Loucy (cell line): ENCODE data around the gene LHFPL3.
A peak's percentile ranks its signal among the peaks of the same experiment; 100 is the strongest.

ENCODE experiments used
- H2AFZ ChIP-seq: fragments of 200-600 bp; sonication (generic); 2 replicates; pipeline ENCODE4 v1.6.0; 2016; ENCODE audit warnings: antibody characterized with exemption, mild to moderate bottlenecking, low read length, moderate library complexity
- H3F3A ChIP-seq: fragments of 200-600 bp; 2 replicates; pipeline ENCODE4 v1.6.0; 2016; ENCODE audit warnings: antibody characterized with exemption, low read depth, mild to moderate bottlenecking
- H3K27me3 ChIP-seq: fragments of 200-600 bp; sonication (generic); 2 replicates; pipeline ENCODE4 v1.6.1; 2014; ENCODE audit warnings: low read length, mild to moderate bottlenecking; ENCODE audit not compliant: insufficient read depth, poor library complexity, severe bottlenecking
- H3K36me3 ChIP-seq: fragments of 200-600 bp; sonication (generic); 2 replicates; pipeline ENCODE4 v1.6.1; 2016; ENCODE audit warnings: low read length; ENCODE audit not compliant: insufficient read depth
- H3K4me1 ChIP-seq: fragments of 200-600 bp; sonication (generic); 2 replicates; pipeline ENCODE4 v1.5.1; 2014; ENCODE audit warnings: low read length, mild to moderate bottlenecking; ENCODE audit not compliant: insufficient read depth, poor library complexity, severe bottlenecking
- H3K4me2 ChIP-seq: fragments of 200-600 bp; sonication (generic); 2 replicates; pipeline ENCODE4 v1.6.0; 2014; ENCODE audit warnings: antibody characterized with exemption, low read length, low read depth, mild to moderate bottlenecking; ENCODE audit not compliant: poor library complexity, severe bottlenecking
- H3K4me3 ChIP-seq: fragments of 200-600 bp; sonication (generic); 2 replicates; pipeline ENCODE4 v1.5.1; 2014; ENCODE audit warnings: low read length, mild to moderate bottlenecking, mixed read lengths; ENCODE audit not compliant: poor library complexity, severe bottlenecking
- H3K79me2 ChIP-seq: fragments of 200-600 bp; sonication (generic); 2 replicates; pipeline ENCODE4 v1.6.1; 2014; ENCODE audit warnings: low read length; ENCODE audit not compliant: insufficient read depth
- H3K9ac ChIP-seq: fragments of 200-600 bp; sonication (generic); 2 replicates; pipeline ENCODE4 v1.6.0; 2014; ENCODE audit warnings: mild to moderate bottlenecking, low read depth, low read length, moderate library complexity; ENCODE audit not compliant: poor library complexity, severe bottlenecking
- H3K9me2 ChIP-seq: fragments of 200-600 bp; sonication (generic); replicated peaks from 2 replicates; pipeline ENCODE4 v1.6.1; 2016; ENCODE audit warnings: low read depth, low read length, mixed read lengths
- H3K9me3 ChIP-seq: fragments of 200-600 bp; sonication (generic); 2 replicates; pipeline ENCODE4 v1.6.1; 2014; ENCODE audit warnings: mild to moderate bottlenecking, antibody characterized with exemption, low read length, low read depth; ENCODE audit not compliant: insufficient read depth
- H4K20me1 ChIP-seq: fragments of 200-600 bp; sonication (generic); 2 replicates; pipeline ENCODE4 v1.6.0; 2014; ENCODE audit warnings: antibody characterized with exemption, low read length, mild to moderate bottlenecking; ENCODE audit not compliant: insufficient read depth, poor library complexity, severe bottlenecking
- CTCF ChIP-seq: fragments of 200-600 bp; sonication (generic); conservative IDR thresholded peaks from 2 replicates; pipeline ENCODE4 v1.5.1; 2014; ENCODE audit warnings: mild to moderate bottlenecking, antibody characterized with exemption, low read length
- EZH2phosphoT487 ChIP-seq: fragments of 200-600 bp; IDR thresholded peaks from 2 replicates; pipeline ENCODE4 v1.6.1; 2018; ENCODE audit warnings: antibody characterized with exemption, mild to moderate bottlenecking, moderate library complexity, borderline replicate concordance

LHFPL3 gene

GRCh38 chr7:104814126-104814525 lies 485.7 kb downstream of the LHFPL3 start:
- no peak for TF ChIP-seq EZH2phosphoT487
- TF ChIP-seq CTCF: no peak
- H3K27me3 ChIP-seq: no peaks in the 10 kb centered on the region
- H3K9me2 ChIP-seq: no peaks in the 10 kb centered on the region
- H2AFZ ChIP-seq: no peak overlapping the region
- no peak overlapping the region for H3K4me3 ChIP-seq
- no peak overlapping the region for H3K4me2 ChIP-seq
- no peak overlapping the region for H3K9ac ChIP-seq
- H3K36me3 ChIP-seq: no peaks in the 10 kb centered on the region
- H4K20me1 ChIP-seq: no peaks in the 10 kb centered on the region
- H3K9me3 ChIP-seq: no peaks in the 10 kb centered on the region
- H3K4me1 ChIP-seq: no peaks in the 10 kb centered on the region
- H3K79me2 ChIP-seq: no peaks in the 10 kb centered on the region
- H3F3A ChIP-seq: no peaks in the 10 kb centered on the region

- no peaks in the 10 kb centered on the region for H3K79me2 ChIP-seq
- no peak overlapping the region for H2AFZ ChIP-seq
- no peak overlapping the region for H3K4me2 ChIP-seq
- no peak overlapping the region for H3K4me3 ChIP-seq
- no peaks in the 10 kb centered on the region for H3K36me3 ChIP-seq
- H3K9ac ChIP-seq: no peak overlapping the region
- no peaks in the 10 kb centered on the region for H3K9me2 ChIP-seq
- TF ChIP-seq EZH2phosphoT487: no peak
- no peak for TF ChIP-seq CTCF
- H3F3A ChIP-seq: no peaks in the 10 kb centered on the region
- H4K20me1 ChIP-seq: no peaks in the 10 kb centered on the region
- no peaks in the 10 kb centered on the region for H3K9me3 ChIP-seq
- no peaks in the 10 kb centered on the region for H3K4me1 ChIP-seq
- H3K27me3 ChIP-seq: no peaks in the 10 kb centered on the region
Observed at GRCh38 chr7:104814671-104815400, 486.4 kb downstream of the LHFPL3 start.

GRCh38 chr7:104816537-104816936 lies 488.1 kb downstream of the LHFPL3 start:
- no peak overlapping the region for H3K9ac ChIP-seq
- H3K9me3 ChIP-seq: no peaks in the 10 kb centered on the region
- TF ChIP-seq EZH2phosphoT487: no peak
- no peak for TF ChIP-seq CTCF
- H3K4me3 ChIP-seq: no peak overlapping the region
- H3K79me2 ChIP-seq: no peaks in the 10 kb centered on the region
- no peaks in the 10 kb centered on the region for H3K27me3 ChIP-seq
- H3K4me2 ChIP-seq: no peak overlapping the region
- no peaks in the 10 kb centered on the region for H3K9me2 ChIP-seq
- H4K20me1 ChIP-seq: no peaks in the 10 kb centered on the region
- no peaks in the 10 kb centered on the region for H3K36me3 ChIP-seq
- no peaks in the 10 kb centered on the region for H3F3A ChIP-seq
- no peaks in the 10 kb centered on the region for H3K4me1 ChIP-seq
- 0 out of 2 replicates have a peak overlapping the region, but pooled peaks have one; percentile 26 for H2AFZ ChIP-seq
